Stimulated activated CD8-positive, alpha-beta memory T cell treated with anti-CD3 and anti-CD28 coated beads, Interleukin-4, amount 100 ng/mL, for 48 hours (primary cell): ENCODE measurements around the gene CD7.

ENCODE experiments used
- DNase-seq: peaks from one replicate; pipeline ENCODE4 v3.0.0-alpha.2; 2020

CD7 gene

DNA sequence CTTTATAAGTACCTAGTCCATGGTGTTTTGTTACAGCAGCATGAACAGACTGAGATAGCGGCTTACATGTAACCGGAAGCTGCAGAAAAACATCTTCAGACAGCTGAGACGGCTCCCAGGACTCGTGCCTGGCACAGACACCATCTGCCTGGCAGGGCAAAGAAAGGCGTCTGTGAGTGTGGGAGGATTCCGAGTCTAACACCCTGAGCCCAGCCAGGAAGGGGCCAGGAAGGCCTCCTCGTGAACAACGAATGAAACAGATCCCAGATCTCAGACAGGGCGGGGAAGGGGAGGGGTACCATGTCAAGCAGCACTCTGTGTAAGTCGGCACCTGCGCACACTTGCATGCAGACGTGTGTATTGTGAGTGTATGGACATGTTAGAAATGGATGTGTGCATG is 39.6 kb downstream of the CD7 start:
- no peak for DNase-seq

GRCh38 chr17:82276938-82277337 is 40.5 kb downstream of the CD7 start:
- no peak for DNase-seq

- no peak for DNase-seq
These were observed 42.1 kb downstream of the CD7 start for GRCh38 chr17:82275326-82275725.

DNA sequence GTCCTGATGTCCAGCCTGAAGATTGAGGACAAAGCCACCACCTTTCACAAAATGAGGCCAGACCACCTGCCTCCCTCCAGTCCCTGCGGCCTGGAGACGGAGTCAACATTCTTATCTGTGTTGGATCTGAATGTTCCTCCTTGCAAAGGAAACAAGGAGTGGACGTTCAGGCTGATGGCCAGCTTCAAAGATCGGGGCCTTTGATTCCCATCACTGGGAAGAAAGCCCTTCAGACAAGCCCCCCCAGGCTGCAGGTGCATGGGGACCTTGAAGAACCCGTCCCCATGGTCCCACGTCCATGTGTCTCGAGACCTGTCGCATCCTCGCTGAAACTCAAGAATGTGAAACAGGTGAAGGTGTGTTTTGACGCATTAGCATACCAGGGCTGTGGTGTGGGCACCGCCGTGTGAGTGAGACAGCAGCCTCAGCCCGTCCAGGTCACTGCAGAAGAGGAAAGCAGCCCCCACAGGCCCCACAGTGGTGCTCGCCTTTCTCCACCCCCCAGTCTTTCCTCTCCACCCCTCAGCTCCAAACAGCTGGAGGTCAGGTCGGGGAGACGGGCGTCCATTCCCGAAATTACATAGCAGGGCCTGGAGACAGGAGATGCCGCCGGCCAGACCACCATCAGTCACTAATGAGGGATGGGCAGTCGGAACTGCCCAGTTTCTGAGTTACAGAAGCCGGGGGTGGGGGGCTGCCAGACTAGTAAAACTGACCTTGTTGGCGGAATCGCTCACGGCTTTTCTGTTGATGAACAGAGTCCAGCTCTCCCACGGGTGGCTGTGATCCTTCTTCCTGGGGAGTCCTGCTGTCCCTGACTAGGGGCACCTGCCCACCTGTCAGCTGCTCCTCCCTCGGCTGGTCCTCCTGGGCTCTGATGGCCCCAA is 43.0 kb downstream of the CD7 start:
- DNase-seq = no peak

GRCh38 chr17:82273327-82274133 is 43.9 kb downstream of the CD7 start, which contains the start of gene CSNK1D:
Gene CSNK1D, minus strand, starts transcription at chr17:82273700. Its CDS starts 319 bp downstream, at chr17:82273381.
- DNase-seq = peak; percentile 96

- peak; percentile 58 for DNase-seq
These were observed 44.7 kb downstream of the CD7 start for GRCh38 chr17:82272495-82273326.

- DNase-seq = no peak
These were observed 46.0 kb downstream of the CD7 start for GRCh38 chr17:82271401-82271800.

DNA sequence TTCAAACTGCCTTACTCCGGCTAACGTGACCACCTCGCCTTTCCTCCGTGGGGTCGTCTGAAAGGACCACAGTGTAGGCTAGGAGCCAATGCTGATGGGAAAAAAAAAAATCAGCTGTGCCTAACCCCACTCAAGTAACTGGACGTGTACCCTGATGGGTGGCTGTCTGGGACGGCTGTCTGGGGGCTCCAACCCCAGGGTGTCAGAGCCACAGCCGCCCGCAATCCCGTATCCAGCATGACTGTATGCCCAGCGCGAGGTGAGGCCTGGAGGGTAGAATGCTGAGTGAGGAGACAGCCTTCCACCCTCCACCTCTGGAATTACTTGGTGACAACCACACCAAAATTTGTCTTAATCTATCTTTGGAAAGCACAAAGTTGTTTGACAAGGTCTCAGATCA is 46.8 kb downstream of the CD7 start:
- no peak for DNase-seq

DNA sequence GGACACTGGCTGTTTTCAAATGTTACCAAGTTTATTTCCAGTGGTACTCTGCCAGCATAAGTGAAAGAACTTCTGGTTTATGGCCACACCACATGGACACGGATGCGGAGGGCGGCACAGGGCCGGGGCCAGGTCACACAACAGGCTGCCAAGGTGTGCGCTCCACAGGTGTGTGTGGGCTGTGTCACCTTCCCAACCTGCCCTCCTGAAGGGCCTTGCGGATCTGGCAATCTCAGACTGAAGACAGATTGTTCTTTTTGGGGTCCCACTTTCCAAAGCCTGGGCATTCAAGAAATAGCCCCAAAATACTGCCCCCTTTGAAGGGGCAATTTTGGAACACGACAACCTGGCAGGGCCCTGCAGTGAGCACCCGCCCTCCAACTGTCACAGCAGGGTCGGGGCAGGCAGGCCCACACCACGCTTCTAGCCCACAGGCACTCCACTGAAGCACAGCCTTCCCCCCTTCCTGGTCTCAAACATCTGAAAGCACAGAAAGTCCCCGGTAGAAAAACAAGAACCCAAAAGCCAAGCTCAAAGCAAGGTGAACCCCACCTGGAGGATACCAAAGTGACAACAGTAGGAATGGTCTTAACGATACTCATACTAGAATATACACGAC is 47.4 kb downstream of the CD7 start:
- no peak for DNase-seq

DNA sequence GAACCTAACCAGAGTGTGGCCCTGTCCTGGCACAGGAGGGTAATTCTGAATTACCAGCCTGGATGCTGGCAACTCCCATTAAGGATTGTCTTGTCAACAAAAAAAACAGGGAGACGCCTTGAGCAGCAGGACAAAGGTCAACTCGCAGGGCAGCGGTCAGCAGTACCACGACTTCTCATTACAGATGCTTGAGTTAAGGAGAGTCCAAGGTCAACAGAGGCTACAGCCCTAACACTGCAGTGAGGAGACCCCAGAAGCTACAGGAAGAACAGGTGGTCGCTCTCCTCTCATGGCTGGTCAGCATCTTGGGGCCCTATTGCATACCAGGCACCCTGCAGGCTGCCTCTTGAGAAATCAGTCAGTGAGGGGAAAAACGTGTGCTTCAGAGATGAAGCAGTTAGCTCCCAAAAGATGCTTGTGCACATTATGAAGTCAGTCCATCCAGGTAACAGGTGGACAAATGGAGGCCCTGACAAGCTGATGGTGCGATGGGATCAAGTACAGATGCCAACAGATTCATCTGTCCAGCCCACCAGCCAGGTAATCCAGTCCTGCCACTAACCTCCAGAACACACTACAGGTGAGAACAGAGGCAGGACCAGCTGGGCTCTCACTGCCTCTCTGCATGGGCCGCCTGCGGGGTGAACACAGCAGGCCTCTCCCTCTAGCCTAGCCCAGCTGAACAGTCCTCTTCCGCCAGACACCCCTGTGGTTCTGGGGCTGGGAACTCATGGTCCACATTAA is 48.1 kb downstream of the CD7 start:
- no peak for DNase-seq

DNA sequence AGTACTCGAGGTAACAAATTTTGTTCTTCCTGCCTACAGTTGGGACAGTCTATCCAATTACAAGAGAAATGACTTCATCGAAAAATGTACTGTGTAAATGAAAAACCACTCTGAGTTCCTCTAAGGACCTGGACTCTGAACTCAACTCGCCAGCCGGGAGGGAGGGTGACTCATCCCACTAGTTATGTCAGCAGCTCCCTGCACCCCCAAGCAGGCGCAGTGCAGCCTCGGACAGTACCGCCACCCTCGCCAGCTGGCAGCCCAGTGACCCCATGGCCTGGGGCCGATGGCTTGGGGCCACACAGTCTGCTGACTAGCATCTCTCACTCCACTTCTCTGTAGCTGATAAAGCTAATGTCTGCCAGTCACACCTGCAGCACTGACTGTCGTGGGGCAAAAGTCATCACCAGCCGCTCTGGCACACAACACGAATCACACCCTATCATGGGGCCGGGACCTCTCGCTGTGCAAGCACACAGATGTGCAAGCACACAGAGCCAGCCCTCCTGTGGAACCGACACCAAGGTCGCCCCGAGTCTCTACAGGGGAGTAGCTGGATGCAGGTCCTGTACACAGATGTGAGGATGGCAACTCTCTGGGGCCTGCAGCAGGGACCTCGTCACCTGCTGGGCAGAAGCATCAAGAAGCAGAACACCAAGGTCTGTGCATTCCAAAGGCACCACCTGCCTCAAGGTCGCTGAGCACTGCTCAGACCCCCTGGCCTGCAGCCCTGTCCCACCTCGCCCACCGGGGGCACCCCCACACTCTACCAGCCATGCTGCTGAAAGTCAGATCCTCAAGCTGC is 49.6 kb downstream of the CD7 start:
- DNase-seq = peak; percentile 68

GRCh38 chr17:82266142-82266541 is 51.3 kb downstream of the CD7 start:
- DNase-seq = no peak
